Measurements from ENCODE around the gene CAPN14.

- TF ChIP-seq CTCF (IDR thresholded peaks at IDR 0.05) (no peak), POLR2A (IDR thresholded peaks at IDR 0.05) (no peak), POLR2AphosphoS5 (IDR thresholded peaks at IDR 0.05) (no peak), EP300 (IDR thresholded peaks at IDR 0.05) (no peak)
These were observed 24.4 kb downstream of the CAPN14 start for GRCh38 chr2:31192851-31193392.

Measured in upper lobe of left lung (tissue), 4 donors.